Lower leg skin (tissue), 4 donors: Measurements from ENCODE around the gene NCOR1. TPM values are rescaled to one million over a fixed set of nuclear protein-coding genes. Genes with fewer than 3 reads are reported as not detected.

Source experiments
- DNase-seq, 2 donors: peaks; one replicate each; pipeline ENCODE4 v3.0.0-alpha.2; 2019; ENCODE audit warnings: low spot score in 2 of 2
- H3K4me3 ChIP-seq: fragments of 200-600 bp; sonication (generic); 2 replicates; pipeline ENCODE4 v1.5.1; 2017; ENCODE audit warnings: mild to moderate bottlenecking, low read depth; ENCODE audit not compliant: poor library complexity, severe bottlenecking
- POLR2A ChIP-seq, 2 donors: fragments of 450-650 bp; IDR thresholded peaks; one replicate each; pipeline ENCODE4 v1.6.1; 2016 to 2017; ENCODE audit warnings: antibody characterized with exemption in 2 of 2, mild to moderate bottlenecking in 1 of 2, moderate library complexity in 1 of 2
- WGBS, 2 donors: methylation state at CpG; one replicate each; pipeline ENCODE4 v1.1.5; 2018; 5-methylcytosine and 5-hydroxymethylcytosine counted together
- intact Hi-C: fragments of 100-400 bp; cut with DNase I; formaldehyde crosslinking; loops from one replicate; pipeline ENCODE4 v1.15.0; 2023; ENCODE audit warnings: low total_unique reads
- total RNA-seq, 4 donors: library from RNA; depleted of rRNA; stranded (reverse); fragments of >200 nt; gene quantifications; one replicate each; pipeline ENCODE4 v1.1.0, GENCODE V29; 2016
- TF ChIP-seq, protein P1 (sequence below), 3 donors: fragments of 450-650 bp; IDR thresholded peaks; one replicate each; pipeline ENCODE4 v1.5.1; 2016; ENCODE audit warnings: antibody characterized with exemption in 3 of 3, mild to moderate bottlenecking in 3 of 3, moderate library complexity in 2 of 3

NCOR1 gene
- total RNA-seq, 4 donors from 2014 or later, result 84.2 to 161 (median 115) TPM

DNA sequence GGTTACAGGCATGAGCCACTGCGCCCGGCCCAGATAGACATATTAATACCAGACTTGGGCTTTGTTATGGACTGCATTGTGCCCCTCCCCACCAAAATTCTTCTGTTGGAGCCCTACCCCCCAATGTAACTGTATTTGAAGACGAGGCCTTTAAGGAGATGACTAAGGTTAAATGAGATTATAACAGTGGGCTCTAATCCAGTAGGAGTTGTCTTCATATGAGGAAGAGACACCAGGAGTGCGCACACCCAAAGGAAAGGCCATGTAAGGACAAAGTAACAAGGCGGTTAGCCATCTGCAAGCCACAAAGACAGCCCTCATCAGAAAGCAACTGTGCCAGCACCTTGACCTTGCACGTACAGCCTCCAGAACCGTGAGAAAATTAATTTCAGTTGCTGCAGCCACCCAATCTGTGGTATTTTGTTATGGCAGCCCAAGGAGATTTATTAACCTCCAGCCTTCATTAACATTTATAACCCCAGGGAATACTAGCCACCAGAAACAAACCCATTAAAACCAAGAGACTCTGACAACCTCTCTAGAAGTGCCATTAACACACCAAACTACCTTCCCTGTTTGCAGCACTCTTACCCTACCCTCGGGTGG, 108.1 kb downstream of the NCOR1 start:
- intact Hi-C loops, result no loop called here
- 92 to 94% methylated on average over 8 of the region's 8 CpGs for WGBS, 2 donors
- H3K4me3 ChIP-seq, result no peak overlapping the region
- TF ChIP-seq, protein P1, sequence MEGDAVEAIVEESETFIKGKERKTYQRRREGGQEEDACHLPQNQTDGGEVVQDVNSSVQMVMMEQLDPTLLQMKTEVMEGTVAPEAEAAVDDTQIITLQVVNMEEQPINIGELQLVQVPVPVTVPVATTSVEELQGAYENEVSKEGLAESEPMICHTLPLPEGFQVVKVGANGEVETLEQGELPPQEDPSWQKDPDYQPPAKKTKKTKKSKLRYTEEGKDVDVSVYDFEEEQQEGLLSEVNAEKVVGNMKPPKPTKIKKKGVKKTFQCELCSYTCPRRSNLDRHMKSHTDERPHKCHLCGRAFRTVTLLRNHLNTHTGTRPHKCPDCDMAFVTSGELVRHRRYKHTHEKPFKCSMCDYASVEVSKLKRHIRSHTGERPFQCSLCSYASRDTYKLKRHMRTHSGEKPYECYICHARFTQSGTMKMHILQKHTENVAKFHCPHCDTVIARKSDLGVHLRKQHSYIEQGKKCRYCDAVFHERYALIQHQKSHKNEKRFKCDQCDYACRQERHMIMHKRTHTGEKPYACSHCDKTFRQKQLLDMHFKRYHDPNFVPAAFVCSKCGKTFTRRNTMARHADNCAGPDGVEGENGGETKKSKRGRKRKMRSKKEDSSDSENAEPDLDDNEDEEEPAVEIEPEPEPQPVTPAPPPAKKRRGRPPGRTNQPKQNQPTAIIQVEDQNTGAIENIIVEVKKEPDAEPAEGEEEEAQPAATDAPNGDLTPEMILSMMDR (IDR thresholded peaks at IDR 0.05), result no peak
- no peak for TF ChIP-seq POLR2A (IDR thresholded peaks at IDR 0.05)
- no peak for DNase-seq

GRCh38 chr17:16106161-16106891, 109.0 kb downstream of the NCOR1 start:
- TF ChIP-seq, protein P1 (IDR thresholded peaks at IDR 0.05), result no peak
- no peak for TF ChIP-seq POLR2A (IDR thresholded peaks at IDR 0.05)
- intact Hi-C loops, result no loop called here
- WGBS, 2 donors, result 30 to 45% methylated on average over 1 of the region's 1 CpG
- DNase-seq, result no peak
- no peak overlapping the region for H3K4me3 ChIP-seq

GRCh38 chr17:16104189-16104588, 111.1 kb downstream of the NCOR1 start:
- TF ChIP-seq POLR2A (IDR thresholded peaks at IDR 0.05), result no peak
- TF ChIP-seq, protein P1 (IDR thresholded peaks at IDR 0.05), result no peak
- 92 to 96% methylated on average over 4 of the region's 4 CpGs for WGBS, 2 donors
- DNase-seq, result no peak

GRCh38 chr17:16101440-16101839, 113.9 kb downstream of the NCOR1 start:
- H3K4me3 ChIP-seq, result no peak overlapping the region
- 94% methylated on average over 6 of the region's 6 CpGs for WGBS, 2 donors
- DNase-seq, result no peak
- TF ChIP-seq POLR2A (IDR thresholded peaks at IDR 0.05), result no peak
- TF ChIP-seq, protein P1 (IDR thresholded peaks at IDR 0.05), result no peak
- intact Hi-C loops, result no loop called here

More at GRCh38 chr17:16104189-16104588, 111.1 kb downstream of the NCOR1 start:
- no peak overlapping the region for H3K4me3 ChIP-seq
- intact Hi-C loops, result no loop called here

DNA sequence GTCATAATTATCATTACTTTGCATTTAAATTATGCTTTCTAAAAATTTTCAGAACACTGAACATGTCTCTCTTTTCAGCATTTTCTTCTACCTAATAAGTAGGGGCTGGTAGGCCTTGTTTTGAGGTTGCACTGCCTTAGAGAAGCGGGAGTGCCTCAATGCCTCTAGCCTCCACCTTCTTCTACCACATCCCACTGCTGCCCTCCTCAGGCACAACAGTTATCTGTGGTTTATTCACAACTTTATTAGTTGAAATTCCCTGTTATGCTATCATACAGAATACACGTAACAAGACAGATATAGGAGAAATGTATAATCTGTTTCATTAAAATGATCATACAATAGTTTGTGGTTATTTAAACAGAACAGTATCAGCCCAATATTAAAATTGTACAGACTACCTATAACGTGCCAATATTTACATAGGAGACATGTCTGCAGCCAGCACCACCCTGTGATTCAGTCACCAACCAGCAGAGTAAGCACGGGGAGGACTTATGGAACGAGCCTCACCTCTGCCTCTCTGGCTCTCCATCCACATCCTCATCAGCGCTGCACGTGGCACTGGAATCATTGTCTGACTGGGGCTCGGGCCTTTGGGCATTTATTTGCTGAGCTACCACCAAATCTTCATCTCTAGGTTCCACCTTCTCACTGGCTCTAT, 114.5 kb downstream of the NCOR1 start:
- TF ChIP-seq POLR2A (IDR thresholded peaks at IDR 0.05), result no peak
- TF ChIP-seq, protein P1 (IDR thresholded peaks at IDR 0.05), result no peak
- no peak for DNase-seq
- H3K4me3 ChIP-seq, result no peak overlapping the region
- intact Hi-C loops, result no loop called here
- WGBS, 2 donors, result 80 to 91% methylated on average over 8 of the region's 8 CpGs
